ENCODE measurements around the gene GLTPD2. TPM values are rescaled to one million over a fixed set of nuclear protein-coding genes. Genes with fewer than 3 reads are reported as not detected.

The GLTPD2 gene
- total RNA-seq, 1 experiment from 2014 or later: not detected

GRCh38 chr17:4740584-4740983, 48.2 kb upstream of the GLTPD2 start:
- no peak overlapping the region for H3K27ac ChIP-seq (ENCODE audit: insufficient read length, low read depth, low read length)
- no peak overlapping the region for H3K4ac ChIP-seq (ENCODE audit: low read depth, low read length)
- H4K8ac ChIP-seq (replicated peaks; ENCODE audit: insufficient read length, low read depth, low read length): no peak overlapping the region
- H3K4me1 ChIP-seq (ENCODE audit: insufficient read depth, low read length): no peaks in the 10 kb centered on the region
- H2BK12ac ChIP-seq (ENCODE audit: insufficient read length, low read depth, low read length): no peak overlapping the region
- no peak overlapping the region for H2BK20ac ChIP-seq (ENCODE audit: low read depth, low read length, poor library complexity, severe bottlenecking)
- no peak overlapping the region for H2BK5ac ChIP-seq (ENCODE audit: insufficient read length, low read length)
- H3K18ac ChIP-seq (ENCODE audit: insufficient read length, low read depth, low read length): no peak overlapping the region
- Mint-ChIP-seq H3K27me3 (ENCODE audit: low read depth) (peaks cover 94% of the 10 kb centered on the region), H3K4me3 (peak overlapping the region; percentile 61 to 78), H3K36me3 (ENCODE audit: insufficient read depth in 1 of 3, low read depth in 3 of 3) (peaks cover 0 to 3% (median 0%) of the 10 kb centered on the region in 3 experiments; a peak in 1 of 7 replicates), H3K9me3 (no peaks in the 10 kb centered on the region), H3K27ac (no peak overlapping the region), H3K4me1 (peaks cover 19 to 23% of the 10 kb centered on the region in 2 experiments)
- H2AFZ ChIP-seq (ENCODE audit: low read length): no peak overlapping the region
- H3K23me2 ChIP-seq (ENCODE audit: insufficient read length, low read depth, low read length, poor library complexity, severe bottlenecking): peaks cover 11% of the 10 kb centered on the region
- no peak overlapping the region for H3K14ac ChIP-seq (ENCODE audit: insufficient read depth, low read length)
- H2BK120ac ChIP-seq (ENCODE audit: low read depth, low read length, poor library complexity, severe bottlenecking): no peak overlapping the region
- H3K27me3 ChIP-seq (ENCODE audit: insufficient read depth, low read length): peaks cover 35% of the 10 kb centered on the region
- H3K79me1 ChIP-seq (ENCODE audit: insufficient read depth, low read depth, low read length, poor library complexity, severe bottlenecking): no peaks in the 10 kb centered on the region
- H2BK15ac ChIP-seq (ENCODE audit: low read depth, low read length): no peak overlapping the region
- no peaks in the 10 kb centered on the region for H3K9me3 ChIP-seq (ENCODE audit: control insufficient read depth, low read depth, low read length)
- H3K56ac ChIP-seq (ENCODE audit: insufficient read length, low read depth, low read length): no peak overlapping the region
- H4K20me1 ChIP-seq (ENCODE audit: control insufficient read depth, insufficient read depth, insufficient read length): no peaks in the 10 kb centered on the region
- TF ChIP-seq CTCF (conservative IDR thresholded peaks at IDR 0.05): no peak
- no peak overlapping the region for H3T11ph ChIP-seq (ENCODE audit: low read length)
- no peaks in the 10 kb centered on the region for H3K79me2 ChIP-seq (ENCODE audit: insufficient read depth, low read length)
- H3K23ac ChIP-seq (ENCODE audit: insufficient read length, low read depth, low read length): no peak overlapping the region
- no peak overlapping the region for H4K91ac ChIP-seq (ENCODE audit: insufficient read length, low read depth, low read length)
- DNase-seq: no peak
- H2AK5ac ChIP-seq (ENCODE audit: insufficient read length, low read length): no peak overlapping the region
- WGBS (ENCODE audit: extremely low coverage, insufficient read length, low lambda C conversion rate): no CpG with 5 or more reads among the region's 8 CpGs
- H3K4me2 ChIP-seq (ENCODE audit: insufficient read depth, insufficient read length, low read length): no peak overlapping the region
- H3K9ac ChIP-seq (ENCODE audit: extremely low read depth, insufficient read length, low read length): no peak overlapping the region
- no peak overlapping the region for H4K5ac ChIP-seq (ENCODE audit: insufficient read length, low read depth, low read length)
